Cardiac muscle cell (in vitro differentiated cells and primary cell): ENCODE measurements around the gene CNIH4. TPM values are rescaled to one million over a fixed set of nuclear protein-coding genes. Genes with fewer than 3 reads are reported as not detected.

ENCODE experiments used
- DNase-seq, 2 donors: peaks; one replicate each; pipeline versions ENCODE4 v3.0.0 to v3.0.0-alpha.2; 2010 to 2017; ENCODE audit warnings: low read depth in 1 of 2, low spot score in 1 of 2
- H3K27ac ChIP-seq: fragments of 200-600 bp; sonication (generic); 2 replicates; pipeline ENCODE4 v1.5.1; 2016
- H3K27me3 ChIP-seq: fragments of 200-600 bp; sonication (generic); 2 replicates; pipeline ENCODE4 v1.6.0; 2016; ENCODE audit warnings: control low read depth
- H3K36me3 ChIP-seq: fragments of 200-600 bp; sonication (generic); 2 replicates; pipeline ENCODE4 v1.5.1; 2016; ENCODE audit warnings: control low read depth
- H3K4me1 ChIP-seq: fragments of 200-600 bp; sonication (generic); 2 replicates; pipeline ENCODE4 v1.8.1; 2017; ENCODE audit warnings: low read depth, mild to moderate bottlenecking, mixed run types
- H3K4me3 ChIP-seq: fragments of 200-600 bp; sonication (generic); 2 replicates; pipeline ENCODE4 v1.5.1; 2016; ENCODE audit warnings: mild to moderate bottlenecking
- H3K9me3 ChIP-seq: fragments of 200-600 bp; sonication (generic); 2 replicates; pipeline ENCODE4 v1.5.1; 2017; ENCODE audit warnings: low read depth, mild to moderate bottlenecking, control low read depth
- CTCF ChIP-seq: IDR thresholded peaks from 2 replicates; pipeline ENCODE4 v1.5.1; 2012; ENCODE audit warnings: low read depth, mild to moderate bottlenecking, low read length
- polyA plus RNA-seq: library from polyadenylated mRNA; unstranded; fragments of >200 nt; fragmentation: Nextera tagmentation; extraction: Ambion mirVana; gene quantifications from 2 replicates; pipeline ENCODE4 v1.2.1, GENCODE V29; 2016
- total RNA-seq: library from RNA; depleted of rRNA; stranded (reverse); fragments of >200 nt; gene quantifications from 2 replicates; pipeline ENCODE4 v1.2.3, GENCODE V29; 2016

The CNIH4 gene
- total and polyA plus RNA-seq, 2 experiments from 2014 or later, result 15.0 to 69.5 TPM

- H3K27ac ChIP-seq, result no peak overlapping the region
- no peak for DNase-seq
- no peaks in the 10 kb centered on the region for H3K27me3 ChIP-seq
- no peaks in the 10 kb centered on the region for H3K9me3 ChIP-seq
- H3K4me3 ChIP-seq, result peak overlapping the region; percentile 86
- TF ChIP-seq CTCF, result no peak
- no peaks in the 10 kb centered on the region for H3K36me3 ChIP-seq
- peaks cover 15% of the 10 kb centered on the region for H3K4me1 ChIP-seq
Observed at GRCh38 chr1:224358237-224358636, 1.6 kb downstream of the CNIH4 start.

GRCh38 chr1:224359207-224359606 lies 2.5 kb downstream of the CNIH4 start:
- no peak overlapping the region for H3K27ac ChIP-seq
- H3K27me3 ChIP-seq, result no peaks in the 10 kb centered on the region
- DNase-seq, result no peak
- H3K4me1 ChIP-seq, result peaks cover 15% of the 10 kb centered on the region
- TF ChIP-seq CTCF, result no peak
- H3K4me3 ChIP-seq, result no peak overlapping the region
- H3K9me3 ChIP-seq, result no peaks in the 10 kb centered on the region
- peaks cover 1% of the 10 kb centered on the region for H3K36me3 ChIP-seq

- peaks cover 51% of the 10 kb centered on the region for H3K36me3 ChIP-seq
- DNase-seq, result no peak
- no peaks in the 10 kb centered on the region for H3K27me3 ChIP-seq
- H3K4me3 ChIP-seq, result no peak overlapping the region
- H3K4me1 ChIP-seq, result no peaks in the 10 kb centered on the region
- no peak for TF ChIP-seq CTCF
- no peaks in the 10 kb centered on the region for H3K9me3 ChIP-seq
- no peak overlapping the region for H3K27ac ChIP-seq
Observed at GRCh38 chr1:224368409-224368808, 11.7 kb downstream of the CNIH4 start.

- Histone ChIP-seq H3K27ac (no peak overlapping the region), H3K4me1 (no peaks in the 10 kb centered on the region), H3K4me3 (no peak overlapping the region), H3K9me3 (no peaks in the 10 kb centered on the region), H3K36me3 (peaks cover 46% of the 10 kb centered on the region), H3K27me3 (no peaks in the 10 kb centered on the region)
- no peak for TF ChIP-seq CTCF
- DNase-seq, result no peak
Observed at GRCh38 chr1:224373008-224373590, 16.4 kb downstream of the CNIH4 start.

DNA sequence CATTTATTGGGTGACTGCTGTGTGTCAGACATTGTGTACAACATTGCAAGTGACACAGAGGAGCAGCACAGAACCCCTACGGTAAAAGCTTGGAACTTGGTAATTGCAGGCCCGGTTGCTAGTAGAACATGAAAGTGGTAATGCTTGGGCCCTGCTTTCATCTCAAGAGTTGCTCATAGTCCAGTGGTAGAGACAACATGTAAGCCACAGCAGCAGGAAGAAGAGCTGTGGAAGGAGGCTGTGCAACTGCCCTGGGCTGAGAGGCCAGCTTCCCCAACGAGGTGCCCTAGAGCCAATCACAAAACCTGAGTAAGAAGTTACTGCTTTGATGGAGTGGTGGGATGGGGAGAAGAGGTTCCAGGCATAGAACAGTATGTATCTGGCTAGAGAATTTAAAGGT lies 18.4 kb downstream of the CNIH4 start:
- H3K4me3 ChIP-seq, result no peak overlapping the region
- H3K9me3 ChIP-seq, result no peaks in the 10 kb centered on the region
- H3K4me1 ChIP-seq, result no peaks in the 10 kb centered on the region
- no peak for TF ChIP-seq CTCF
- H3K27me3 ChIP-seq, result no peaks in the 10 kb centered on the region
- DNase-seq, result no peak
- H3K27ac ChIP-seq, result no peak overlapping the region
- H3K36me3 ChIP-seq, result peaks cover 35% of the 10 kb centered on the region

DNA sequence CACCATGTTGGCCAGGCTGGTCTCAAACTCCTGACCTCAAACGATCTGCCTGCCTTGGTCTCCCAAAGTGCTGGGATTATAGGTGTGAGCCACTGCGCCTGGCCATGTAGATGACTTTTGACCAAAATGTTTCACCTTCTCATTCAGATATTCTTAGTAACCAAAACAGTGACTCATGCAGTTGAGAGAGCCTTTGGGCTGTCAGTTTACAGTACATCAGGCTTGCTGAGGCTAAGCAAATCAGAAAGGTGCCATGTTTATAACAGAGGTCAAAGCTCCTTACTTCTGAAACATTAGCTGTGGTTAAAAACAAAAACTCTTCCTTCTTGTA lies 21.0 kb downstream of the CNIH4 start:
- Histone ChIP-seq H3K4me1 (no peaks in the 10 kb centered on the region), H3K9me3 (no peaks in the 10 kb centered on the region), H3K4me3 (no peak overlapping the region), H3K27me3 (no peaks in the 10 kb centered on the region), H3K27ac (peak overlapping the region; percentile 25), H3K36me3 (peaks cover 23% of the 10 kb centered on the region)
- DNase-seq, result peak in 1 of 2 donors; percentile 36
- no peak for TF ChIP-seq CTCF
